Mesodermal cell (in vitro differentiated cells): Measurements from ENCODE around the gene APP.

Experiments used
- H3K27ac ChIP-seq: 2 replicates; pipeline ENCODE4 v1.7.0; 2013; ENCODE audit warnings: mild to moderate bottlenecking, low read depth, low read length, moderate library complexity; ENCODE audit not compliant: severe bottlenecking
- H3K36me3 ChIP-seq: 2 replicates; pipeline ENCODE4 v1.7.1; 2013; ENCODE audit warnings: mild to moderate bottlenecking, low read length, moderate library complexity; ENCODE audit not compliant: control insufficient read depth, insufficient read depth
- H3K4me1 ChIP-seq: one replicate; pipeline ENCODE4 v1.7.1; 2013; ENCODE audit warnings: mild to moderate bottlenecking, low read length; ENCODE audit not compliant: insufficient read depth, control insufficient read depth, poor library complexity, severe bottlenecking
- H3K4me3 ChIP-seq: 2 replicates; pipeline ENCODE4 v1.7.0; 2013; ENCODE audit warnings: low read length, control low read depth, mild to moderate bottlenecking; ENCODE audit not compliant: insufficient read depth, poor library complexity, severe bottlenecking; ENCODE audit errors: extremely low read depth
- H3K9me3 ChIP-seq: 2 replicates; pipeline ENCODE4 v1.7.1; 2013; ENCODE audit warnings: mild to moderate bottlenecking, low read length, moderate library complexity; ENCODE audit not compliant: control insufficient read depth
- WGBS, 2 experiments: methylation state at CpG; one replicate each; pipeline ENCODE4 v1.1.5; 2013; ENCODE audit warnings: missing lambda C conversion rate in 2 of 2; ENCODE audit not compliant: insufficient coverage in 2 of 2; 5-methylcytosine and 5-hydroxymethylcytosine counted together

Gene APP

GRCh38 chr21:25999921-26000582 is 170.5 kb downstream of the APP start:
- no peaks in the 10 kb centered on the region for H3K9me3 ChIP-seq
- peaks cover 9% of the 10 kb centered on the region for H3K4me1 ChIP-seq
- peaks cover 74% of the 10 kb centered on the region for H3K36me3 ChIP-seq
- no peak overlapping the region for H3K4me3 ChIP-seq
- no peak overlapping the region for H3K27ac ChIP-seq
- WGBS, 2 experiments = 94 to 97% methylated on average over 13 to 15 of the region's 19 CpGs

- no peak overlapping the region for H3K4me3 ChIP-seq
- no peaks in the 10 kb centered on the region for H3K9me3 ChIP-seq
- H3K27ac ChIP-seq = no peak overlapping the region
- H3K4me1 ChIP-seq = peaks cover 9% of the 10 kb centered on the region
- 62 to 83% methylated on average over 1 to 2 of the region's 4 CpGs for WGBS, 2 experiments
- peaks cover 69% of the 10 kb centered on the region for H3K36me3 ChIP-seq
Measured at GRCh38 chr21:25997788-25998611, 172.6 kb downstream of the APP start.

- Histone ChIP-seq H3K4me3 (no peak overlapping the region), H3K36me3 (peaks cover 67% of the 10 kb centered on the region), H3K27ac (no peak overlapping the region), H3K9me3 (no peaks in the 10 kb centered on the region), H3K4me1 (peaks cover 9% of the 10 kb centered on the region)
- WGBS, 2 experiments = 96 to 99% methylated on average over 7 of the region's 9 CpGs
Measured at GRCh38 chr21:25995278-25995677, 175.3 kb downstream of the APP start.

GRCh38 chr21:25994758-25995163 is 175.8 kb downstream of the APP start:
- Histone ChIP-seq H3K36me3 (peaks cover 62% of the 10 kb centered on the region), H3K27ac (no peak overlapping the region)
- 100% methylated on average over 1 of the region's 1 CpG; no CpG with 5 or more reads in 1 of the 2 experiments for WGBS, 2 experiments

GRCh38 chr21:25988738-25989137 is 181.8 kb downstream of the APP start:
- peaks cover 62% of the 10 kb centered on the region for H3K36me3 ChIP-seq
- WGBS, 2 experiments = 96% methylated on average over 3 of the region's 7 CpGs
- no peaks in the 10 kb centered on the region for H3K9me3 ChIP-seq
- no peak overlapping the region for H3K27ac ChIP-seq
- H3K4me1 ChIP-seq = peaks cover 4% of the 10 kb centered on the region
- no peak overlapping the region for H3K4me3 ChIP-seq

More at GRCh38 chr21:25994758-25995163, 175.8 kb downstream of the APP start:
- Histone ChIP-seq H3K9me3 (no peaks in the 10 kb centered on the region), H3K4me1 (peaks cover 9% of the 10 kb centered on the region), H3K4me3 (no peak overlapping the region)

GRCh38 chr21:25987531-25987930 is 183.0 kb downstream of the APP start:
- Histone ChIP-seq H3K27ac (no peak overlapping the region), H3K9me3 (no peaks in the 10 kb centered on the region), H3K4me3 (no peak overlapping the region), H3K36me3 (peaks cover 54% of the 10 kb centered on the region), H3K4me1 (peaks cover 4% of the 10 kb centered on the region)
- WGBS, 2 experiments = 100% methylated on average over 1 of the region's 2 CpGs

GRCh38 chr21:25986928-25987327 is 183.6 kb downstream of the APP start:
- peaks cover 55% of the 10 kb centered on the region for H3K36me3 ChIP-seq
- no peaks in the 10 kb centered on the region for H3K9me3 ChIP-seq
- H3K4me3 ChIP-seq = no peak overlapping the region
- no peak overlapping the region for H3K27ac ChIP-seq
- 80 to 100% methylated on average over 1 to 2 of the region's 2 CpGs for WGBS, 2 experiments
- peaks cover 4% of the 10 kb centered on the region for H3K4me1 ChIP-seq

GRCh38 chr21:25985990-25986389 is 184.6 kb downstream of the APP start:
- 100% methylated on average over 1 of the region's 3 CpGs; no CpG with 5 or more reads in 1 of the 2 experiments for WGBS, 2 experiments
- H3K4me1 ChIP-seq = peaks cover 4% of the 10 kb centered on the region
- no peak overlapping the region for H3K4me3 ChIP-seq
- H3K9me3 ChIP-seq = no peaks in the 10 kb centered on the region
- peaks cover 62% of the 10 kb centered on the region for H3K36me3 ChIP-seq
- H3K27ac ChIP-seq = no peak overlapping the region

- peaks cover 73% of the 10 kb centered on the region for H3K36me3 ChIP-seq
- H3K4me1 ChIP-seq = peaks cover 4% of the 10 kb centered on the region
- no CpG with 5 or more reads among the region's 1 CpG for WGBS, 2 experiments
- H3K4me3 ChIP-seq = no peak overlapping the region
- no peak overlapping the region for H3K27ac ChIP-seq
- no peaks in the 10 kb centered on the region for H3K9me3 ChIP-seq
Measured at GRCh38 chr21:25984538-25984937, 186.0 kb downstream of the APP start.

- WGBS, 2 experiments = 92 to 100% methylated on average over 2 to 3 of the region's 3 CpGs
- Histone ChIP-seq H3K4me1 (peaks cover 4% of the 10 kb centered on the region), H3K27ac (no peak overlapping the region), H3K9me3 (no peaks in the 10 kb centered on the region), H3K4me3 (no peak overlapping the region), H3K36me3 (peaks cover 71% of the 10 kb centered on the region)
Measured at GRCh38 chr21:25983745-25984144, 186.8 kb downstream of the APP start.

- WGBS, 2 experiments = 100% methylated on average over 3 of the region's 3 CpGs
Measured at GRCh38 chr21:25980710-25981109, 189.9 kb downstream of the APP start.

More at GRCh38 chr21:25980710-25981109, 189.9 kb downstream of the APP start:
- Histone ChIP-seq H3K36me3 (peaks cover 65% of the 10 kb centered on the region), H3K4me3 (no peak overlapping the region), H3K4me1 (no peaks in the 10 kb centered on the region), H3K27ac (no peak overlapping the region), H3K9me3 (no peaks in the 10 kb centered on the region)
